DND-41 (cell line): ENCODE data around the gene CHCHD3.

Experiments used
- ATAC-seq: fragments of 200-7000 bp; cut with Tn5 transposase; 3 replicates; pipeline ENCODE4 v1.9.1; 2021; ENCODE audit warnings: low read depth; ENCODE audit not compliant: insufficient read depth
- DNase-seq: peaks from one replicate; pipeline ENCODE4 v3.0.0-alpha.2; 2020
- H2AFZ ChIP-seq: 2 replicates; pipeline ENCODE4 v1.6.0; 2012; ENCODE audit warnings: low read depth, low read length
- H3K27ac ChIP-seq: 2 replicates; pipeline ENCODE4 v1.5.1; 2012; ENCODE audit warnings: low read length, inconsistent platforms
- H3K27me3 ChIP-seq: fragments of 200-600 bp; sonication (generic); 2 replicates; pipeline ENCODE4 v1.6.0; 2012; ENCODE audit warnings: low read length, mild to moderate bottlenecking, inconsistent platforms; ENCODE audit not compliant: insufficient read depth, poor library complexity
- H3K36me3 ChIP-seq: 2 replicates; pipeline ENCODE4 v1.5.1; 2012; ENCODE audit warnings: low read length, inconsistent platforms; ENCODE audit not compliant: insufficient read depth
- H3K4me1 ChIP-seq: 2 replicates; pipeline ENCODE4 v1.5.1; 2012; ENCODE audit warnings: mild to moderate bottlenecking, low read length; ENCODE audit not compliant: insufficient read depth
- H3K4me2 ChIP-seq: 2 replicates; pipeline ENCODE4 v1.6.0; 2012; ENCODE audit warnings: mild to moderate bottlenecking, moderate library complexity, low read length, inconsistent platforms; ENCODE audit not compliant: insufficient read depth
- H3K4me3 ChIP-seq, 2 experiments: fragments of 200-600 bp in 1 of 2; shearing (Covaris generic) in 1 of 2; 2 replicates each; pipeline ENCODE4 v1.5.1; 2012 to 2016; ENCODE audit warnings: inconsistent platforms in 2 of 2, low read length in 2 of 2, mild to moderate bottlenecking in 2 of 2, low read depth in 1 of 2, moderate library complexity in 1 of 2
- H3K79me2 ChIP-seq: 2 replicates; pipeline ENCODE4 v1.6.0; 2012; ENCODE audit warnings: low read length, inconsistent platforms; ENCODE audit not compliant: insufficient read depth
- H3K9ac ChIP-seq: 2 replicates; pipeline ENCODE4 v1.6.0; 2012; ENCODE audit warnings: low read depth, mild to moderate bottlenecking, inconsistent platforms, low read length, moderate library complexity
- H3K9me3 ChIP-seq: 2 replicates; pipeline ENCODE4 v1.5.1; 2012; ENCODE audit warnings: low read length, moderate library complexity, mild to moderate bottlenecking, inconsistent platforms; ENCODE audit not compliant: insufficient read depth, severe bottlenecking
- H4K20me1 ChIP-seq: 2 replicates; pipeline ENCODE4 v1.6.0; 2012; ENCODE audit warnings: low read length; ENCODE audit not compliant: insufficient read depth
- CTCF ChIP-seq: IDR thresholded peaks from 2 replicates; pipeline ENCODE4 v1.5.1; 2012; ENCODE audit warnings: borderline replicate concordance, low read length, moderate library complexity, mild to moderate bottlenecking; ENCODE audit not compliant: poor library complexity, severe bottlenecking; ENCODE audit errors: extremely low read depth
- EZH2 ChIP-seq: IDR thresholded peaks from 3 replicates; pipeline ENCODE4 v1.6.1; 2012; ENCODE audit warnings: borderline replicate concordance, low read depth, mild to moderate bottlenecking, moderate library complexity, low read length, inconsistent platforms; ENCODE audit not compliant: severe bottlenecking

CHCHD3 gene

GRCh38 chr7:133117452-133117851, 35.6 kb upstream of the CHCHD3 start:
- Histone ChIP-seq H3K4me3 (no peak overlapping the region), H3K4me1 (no peaks in the 10 kb centered on the region), H3K36me3 (no peaks in the 10 kb centered on the region), H4K20me1 (no peaks in the 10 kb centered on the region), H2AFZ (no peak overlapping the region), H3K27me3 (peaks cover 9% of the 10 kb centered on the region), H3K27ac (no peak overlapping the region), H3K9ac (no peak overlapping the region), H3K9me3 (no peaks in the 10 kb centered on the region), H3K4me2 (no peak overlapping the region), H3K79me2 (no peaks in the 10 kb centered on the region)
- TF ChIP-seq CTCF (no peak), EZH2 (no peak)
- no peak for DNase-seq
- ATAC-seq, result no peak

- Histone ChIP-seq H2AFZ (no peak overlapping the region), H3K36me3 (no peaks in the 10 kb centered on the region)
- no peak for ATAC-seq
Measured at GRCh38 chr7:133115596-133115995, 33.7 kb upstream of the CHCHD3 start.

GRCh38 chr7:133114519-133114918, 32.6 kb upstream of the CHCHD3 start:
- Histone ChIP-seq H3K27me3 (peaks cover 9% of the 10 kb centered on the region), H3K4me2 (no peak overlapping the region), H3K4me1 (no peaks in the 10 kb centered on the region), H3K9me3 (no peaks in the 10 kb centered on the region), H3K4me3 (no peak overlapping the region), H3K9ac (no peak overlapping the region), H3K36me3 (no peaks in the 10 kb centered on the region), H3K27ac (no peak overlapping the region), H3K79me2 (no peaks in the 10 kb centered on the region), H2AFZ (no peak overlapping the region), H4K20me1 (no peaks in the 10 kb centered on the region)
- ATAC-seq (no peak), DNase-seq (no peak)
- TF ChIP-seq CTCF (no peak), EZH2 (no peak)

More at GRCh38 chr7:133115596-133115995, 33.7 kb upstream of the CHCHD3 start:
- H3K27me3 ChIP-seq, result peaks cover 9% of the 10 kb centered on the region
- no peak overlapping the region for H3K4me2 ChIP-seq
- no peaks in the 10 kb centered on the region for H3K4me1 ChIP-seq
- no peaks in the 10 kb centered on the region for H4K20me1 ChIP-seq
- H3K9ac ChIP-seq, result no peak overlapping the region
- no peak for DNase-seq
- no peak overlapping the region for H3K4me3 ChIP-seq
- H3K79me2 ChIP-seq, result no peaks in the 10 kb centered on the region
- no peak for TF ChIP-seq CTCF
- no peaks in the 10 kb centered on the region for H3K9me3 ChIP-seq
- no peak overlapping the region for H3K27ac ChIP-seq

- Histone ChIP-seq H3K27me3 (peaks cover 9% of the 10 kb centered on the region), H3K79me2 (no peaks in the 10 kb centered on the region), H3K27ac (no peak overlapping the region), H4K20me1 (no peaks in the 10 kb centered on the region), H3K4me1 (no peaks in the 10 kb centered on the region), H3K36me3 (no peaks in the 10 kb centered on the region), H2AFZ (no peak overlapping the region), H3K9me3 (no peaks in the 10 kb centered on the region), H3K4me3 (no peak overlapping the region), H3K9ac (no peak overlapping the region), H3K4me2 (no peak overlapping the region)
- TF ChIP-seq CTCF (no peak), EZH2 (no peak)
- DNase-seq (no peak), ATAC-seq (no peak)
Measured at GRCh38 chr7:133112976-133113375, 31.1 kb upstream of the CHCHD3 start.
